ENCODE data around the gene CSRNP2. TPM values are rescaled to one million over a fixed set of nuclear protein-coding genes. Genes with fewer than 3 reads are reported as not detected.

Gene CSRNP2
- total and polyA plus RNA-seq, 2 of the 13 experiments (the other 11 are each of a cell fraction or from before 2014, with no cell fraction given), result 4.8 to 7.3 TPM

DNA sequence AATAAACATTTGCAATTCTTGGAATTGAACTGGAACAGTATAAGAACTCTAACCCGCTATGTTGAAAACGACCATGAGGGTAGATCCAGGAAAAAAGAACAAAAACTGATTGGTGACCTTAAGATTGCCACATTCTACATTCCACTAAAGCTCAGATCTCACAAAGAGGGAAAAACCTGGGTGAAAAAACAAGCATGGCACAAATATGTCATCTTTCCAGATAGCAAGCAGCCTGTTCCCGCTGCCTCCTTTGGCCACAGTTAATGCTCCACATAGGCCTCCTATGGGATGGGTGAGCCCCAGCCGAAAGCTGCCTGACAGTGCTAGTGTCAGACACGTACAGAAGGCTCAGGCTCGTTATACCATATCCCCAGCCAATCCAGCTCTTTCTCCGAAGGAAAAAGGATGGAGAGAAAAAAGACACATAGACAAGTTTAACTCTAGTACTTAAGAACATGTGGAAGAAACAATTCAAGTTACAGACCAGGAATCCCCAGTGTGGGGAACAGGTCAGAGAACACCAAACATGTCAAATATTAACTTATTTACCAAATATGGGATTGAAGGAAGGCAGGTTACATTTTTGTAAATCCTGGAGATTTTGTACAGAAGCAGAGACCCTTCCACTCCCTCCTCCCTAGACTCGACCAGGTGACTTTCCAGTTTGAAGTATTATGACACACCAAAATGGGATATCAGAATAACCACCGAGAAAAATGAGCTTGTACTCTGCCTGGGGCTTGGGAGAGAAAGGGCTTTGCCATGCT lies 20.6 kb downstream of the CSRNP2 start (continued):
- no peak for TF ChIP-seq UBTF (CRISPR knock-in tag; IDR thresholded peaks at IDR 0.05)
- no peak for TF ChIP-seq TP53 (CRISPR knock-in tag; conservative IDR thresholded peaks at IDR 0.05)
- no peak for TF ChIP-seq ZFY (CRISPR knock-in tag; IDR thresholded peaks at IDR 0.05)
- TF ChIP-seq ZNF569 (CRISPR knock-in tag; IDR thresholded peaks at IDR 0.05; ENCODE audit: borderline replicate concordance), result no peak
- TF ChIP-seq U2AF2 (IDR thresholded peaks at IDR 0.05; ENCODE audit: low read depth, low read length), result no peak
- no peak for TF ChIP-seq ZFYVE20 (CRISPR knock-in tag; IDR thresholded peaks at IDR 0.05; ENCODE audit: borderline replicate concordance, low read depth)
- TF ChIP-seq NAIF1 (CRISPR knock-in tag; IDR thresholded peaks at IDR 0.05; ENCODE audit: borderline replicate concordance), result no peak
- TF ChIP-seq POLR2AphosphoS5 (IDR thresholded peaks at IDR 0.05; ENCODE audit: low read depth, low read length), result 0 out of 2 replicates have a peak, but pooled peaks have one; percentile 43
- no peak for TF ChIP-seq HOXA5 (CRISPR knock-in tag; IDR thresholded peaks at IDR 0.05)
- TF ChIP-seq ZBTB8A (CRISPR knock-in tag; IDR thresholded peaks at IDR 0.05; ENCODE audit: borderline replicate concordance, low read depth), result no peak
- no peak for TF ChIP-seq ARID2 (CRISPR knock-in tag; IDR thresholded peaks at IDR 0.05; ENCODE audit: borderline replicate concordance)
- no peak for TF ChIP-seq DRAP1 (CRISPR knock-in tag; IDR thresholded peaks at IDR 0.05)
- TF ChIP-seq GATAD1 (CRISPR knock-in tag; IDR thresholded peaks at IDR 0.05), result no peak
- TF ChIP-seq ZNF891 (CRISPR knock-in tag; IDR thresholded peaks at IDR 0.05), result no peak
- TF ChIP-seq FOXP1 (IDR thresholded peaks at IDR 0.05), result no peak
- no peak for TF ChIP-seq FOXP1 (CRISPR knock-in tag; IDR thresholded peaks at IDR 0.05)
- TF ChIP-seq, protein P1, sequence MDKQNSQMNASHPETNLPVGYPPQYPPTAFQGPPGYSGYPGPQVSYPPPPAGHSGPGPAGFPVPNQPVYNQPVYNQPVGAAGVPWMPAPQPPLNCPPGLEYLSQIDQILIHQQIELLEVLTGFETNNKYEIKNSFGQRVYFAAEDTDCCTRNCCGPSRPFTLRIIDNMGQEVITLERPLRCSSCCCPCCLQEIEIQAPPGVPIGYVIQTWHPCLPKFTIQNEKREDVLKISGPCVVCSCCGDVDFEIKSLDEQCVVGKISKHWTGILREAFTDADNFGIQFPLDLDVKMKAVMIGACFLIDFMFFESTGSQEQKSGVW (CRISPR knock-in tag; IDR thresholded peaks at IDR 0.05; ENCODE audit: borderline replicate concordance), result no peak
- no peak for TF ChIP-seq ZNF788 (CRISPR knock-in tag; IDR thresholded peaks at IDR 0.05; ENCODE audit: borderline replicate concordance)
- no peak for TF ChIP-seq ZNF678 (CRISPR knock-in tag; IDR thresholded peaks at IDR 0.05)
- no peak for TF ChIP-seq GATAD2A (CRISPR knock-in tag; IDR thresholded peaks at IDR 0.05)
- TF ChIP-seq POLR2G (IDR thresholded peaks at IDR 0.05; ENCODE audit: low read depth, low read length), result peak; percentile 29; the same call in 1 of the 2 replicates
- TF ChIP-seq PRMT3 (CRISPR knock-in tag; IDR thresholded peaks at IDR 0.05; ENCODE audit: borderline replicate concordance, low read depth), result no peak
- TF ChIP-seq, protein P2, sequence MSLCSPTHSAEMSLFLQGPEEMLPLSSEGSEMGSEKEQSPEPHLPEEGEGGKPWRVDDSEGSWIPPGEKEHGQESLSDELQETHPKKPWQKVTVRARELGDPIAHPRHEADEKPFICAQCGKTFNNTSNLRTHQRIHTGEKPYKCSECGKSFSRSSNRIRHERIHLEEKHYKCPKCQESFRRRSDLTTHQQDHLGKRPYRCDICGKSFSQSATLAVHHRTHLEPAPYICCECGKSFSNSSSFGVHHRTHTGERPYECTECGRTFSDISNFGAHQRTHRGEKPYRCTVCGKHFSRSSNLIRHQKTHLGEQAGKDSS (CRISPR knock-in tag; IDR thresholded peaks at IDR 0.05; ENCODE audit: borderline replicate concordance, low read depth), result no peak
- no peak for TF ChIP-seq TGIF2 (CRISPR knock-in tag; IDR thresholded peaks at IDR 0.05)
- TF ChIP-seq SRF (IDR thresholded peaks at IDR 0.05; ENCODE audit: low read depth, low read length), result peak; percentile 79
- TF ChIP-seq ZNF256 (CRISPR knock-in tag; conservative IDR thresholded peaks at IDR 0.05), result no peak
- peak; percentile 59 for TF ChIP-seq RBM22 (optimal IDR thresholded peaks at IDR 0.05; ENCODE audit: low read length)
- no peak for TF ChIP-seq KAT7 (CRISPR knock-in tag; IDR thresholded peaks at IDR 0.05; ENCODE audit: borderline replicate concordance)

Measured in HepG2 (cell line).